Inferior parietal cortex (tissue), 1 donor: Measurements from ENCODE around the gene SOCS6.
A peak's percentile ranks its signal among the peaks of the same experiment; 100 is the strongest.
"Not testable (repeated sequence)": the region's sequence is repeated elsewhere in the genome, so short reads cannot be mapped to it uniquely, and the experiment has no call there.

Experiments used
- DNase-seq: peaks from one replicate; pipeline ENCODE4 v3.0.0-alpha.2; 2016; ENCODE audit errors: extremely low spot score

Gene SOCS6, protein sequence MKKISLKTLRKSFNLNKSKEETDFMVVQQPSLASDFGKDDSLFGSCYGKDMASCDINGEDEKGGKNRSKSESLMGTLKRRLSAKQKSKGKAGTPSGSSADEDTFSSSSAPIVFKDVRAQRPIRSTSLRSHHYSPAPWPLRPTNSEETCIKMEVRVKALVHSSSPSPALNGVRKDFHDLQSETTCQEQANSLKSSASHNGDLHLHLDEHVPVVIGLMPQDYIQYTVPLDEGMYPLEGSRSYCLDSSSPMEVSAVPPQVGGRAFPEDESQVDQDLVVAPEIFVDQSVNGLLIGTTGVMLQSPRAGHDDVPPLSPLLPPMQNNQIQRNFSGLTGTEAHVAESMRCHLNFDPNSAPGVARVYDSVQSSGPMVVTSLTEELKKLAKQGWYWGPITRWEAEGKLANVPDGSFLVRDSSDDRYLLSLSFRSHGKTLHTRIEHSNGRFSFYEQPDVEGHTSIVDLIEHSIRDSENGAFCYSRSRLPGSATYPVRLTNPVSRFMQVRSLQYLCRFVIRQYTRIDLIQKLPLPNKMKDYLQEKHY

DNA sequence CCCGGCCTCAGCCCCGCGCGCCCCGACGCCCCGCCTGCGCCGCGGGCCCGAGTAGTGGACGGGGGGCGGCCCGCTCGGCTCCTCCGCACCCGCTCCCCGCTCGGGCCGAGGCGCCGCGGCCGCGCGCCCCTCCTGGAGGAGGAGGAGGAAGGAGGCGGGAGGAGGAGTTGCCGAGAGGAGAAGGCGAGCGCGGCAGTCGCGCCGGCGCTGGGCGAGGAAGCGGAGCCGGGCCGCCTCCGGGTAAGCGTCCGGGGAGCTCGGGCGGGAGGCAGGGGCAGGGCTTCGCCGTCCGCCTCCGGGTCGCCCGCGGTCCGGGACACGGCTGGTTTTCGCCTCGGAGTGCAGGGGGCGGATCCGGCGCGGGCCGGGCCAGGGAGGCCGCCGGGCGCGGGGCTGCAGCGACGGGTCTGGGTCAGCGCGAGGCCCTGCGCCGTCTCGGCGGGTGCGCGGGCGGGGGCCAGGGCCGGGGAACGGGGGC is at the start of gene SOCS6:
Gene SOCS6 (plus strand): TSS at position 195 of the 478 bp plus-strand sequence. CDS start 35,624 bp downstream, outside the sequence.
- no peak for DNase-seq

DNA sequence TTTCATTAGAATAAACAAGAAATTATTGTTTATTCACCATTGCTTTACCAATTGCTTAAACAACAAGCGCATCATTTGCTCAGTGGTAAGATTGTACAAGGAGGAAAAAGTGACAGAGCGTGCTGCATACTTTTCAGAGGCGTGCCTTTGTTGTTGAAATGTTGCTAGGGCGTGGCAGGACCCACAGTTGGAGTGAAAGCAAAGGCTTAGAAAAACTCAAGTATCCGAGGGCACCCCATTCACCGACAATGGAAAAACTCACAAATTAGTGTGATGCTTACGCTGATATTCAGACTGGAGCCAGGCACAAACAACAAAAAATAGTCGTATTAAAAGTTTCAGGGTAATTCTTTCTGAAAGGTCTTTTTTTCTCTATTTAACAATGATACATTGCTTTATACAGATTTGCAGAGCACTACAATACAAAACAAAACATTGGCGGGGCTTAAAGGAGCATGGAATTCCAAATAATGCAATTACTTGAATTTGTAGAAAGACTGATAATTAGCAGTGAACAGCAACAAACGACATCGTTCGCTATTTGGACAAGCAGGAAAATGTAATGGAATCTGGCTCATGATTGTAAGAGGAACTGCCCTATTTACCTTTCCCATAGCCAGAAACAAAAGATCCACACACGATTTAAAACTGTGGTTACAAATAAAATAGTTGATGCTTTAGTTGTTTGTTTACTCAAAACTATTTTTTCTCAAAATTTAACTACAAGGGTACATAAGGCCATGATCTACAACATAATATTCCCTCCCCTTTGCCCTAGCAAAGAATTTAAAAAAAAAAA is 45.5 kb upstream of the SOCS6 start:
- no peak for DNase-seq

DNA sequence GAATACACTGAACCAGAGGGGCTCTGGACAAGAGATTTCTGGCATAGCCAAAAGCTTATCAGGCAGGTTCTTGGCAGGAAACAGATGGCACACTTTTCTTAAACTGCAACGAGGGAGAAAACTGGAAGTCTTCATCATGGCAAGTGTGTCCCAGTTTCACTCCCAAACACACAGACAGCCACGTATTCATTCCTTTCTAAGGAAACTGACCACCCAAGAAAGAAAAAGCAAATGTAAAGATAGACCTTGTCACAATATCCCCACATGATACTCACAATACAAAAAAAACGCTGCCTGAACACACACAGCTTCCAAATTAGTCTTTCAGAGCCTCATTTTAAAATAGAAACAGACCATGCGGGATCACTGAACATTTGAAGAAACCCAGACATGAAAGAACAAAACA is 42.8 kb upstream of the SOCS6 start:
- peak; percentile 48 for DNase-seq

DNA sequence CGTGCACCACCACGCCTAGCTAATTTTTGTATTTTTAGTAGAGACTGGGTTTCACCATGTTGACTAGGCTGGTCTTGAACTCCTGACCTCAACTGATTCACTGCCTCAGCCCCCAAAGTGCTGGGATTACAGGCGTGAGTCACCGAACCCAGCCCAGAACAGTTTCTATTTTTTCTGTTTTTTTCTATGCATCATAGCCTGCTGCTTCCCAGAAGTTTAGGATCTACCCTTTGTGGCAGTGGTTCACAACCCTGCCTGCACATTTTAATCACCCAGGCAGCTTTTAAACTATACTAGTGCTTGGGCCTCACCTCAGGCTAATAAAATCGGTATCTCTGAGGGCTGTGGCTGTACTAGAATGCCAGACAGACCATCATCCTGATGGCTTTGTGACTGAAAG is 39.7 kb upstream of the SOCS6 start:
- DNase-seq: no peak

DNA sequence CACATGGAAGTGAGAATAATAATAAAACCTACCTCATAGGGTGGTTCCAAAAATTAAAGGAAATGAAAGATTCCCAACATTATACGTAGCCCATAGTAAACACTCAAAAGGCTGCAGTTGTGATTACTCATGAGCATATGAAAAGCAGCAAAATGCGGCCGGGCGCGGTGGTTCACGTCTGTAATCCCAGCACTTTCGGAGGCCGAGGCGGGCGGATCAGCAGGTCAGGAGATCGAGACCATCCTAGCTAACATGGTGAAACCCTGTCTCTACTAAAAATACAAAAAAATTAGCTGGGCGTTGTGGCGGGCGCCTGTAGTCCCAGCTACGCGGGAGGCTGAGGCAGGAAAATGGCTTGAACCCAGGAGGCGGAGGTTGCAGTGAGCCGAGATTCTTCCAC is 39.0 kb upstream of the SOCS6 start:
- DNase-seq: not testable (repeated sequence)

DNA sequence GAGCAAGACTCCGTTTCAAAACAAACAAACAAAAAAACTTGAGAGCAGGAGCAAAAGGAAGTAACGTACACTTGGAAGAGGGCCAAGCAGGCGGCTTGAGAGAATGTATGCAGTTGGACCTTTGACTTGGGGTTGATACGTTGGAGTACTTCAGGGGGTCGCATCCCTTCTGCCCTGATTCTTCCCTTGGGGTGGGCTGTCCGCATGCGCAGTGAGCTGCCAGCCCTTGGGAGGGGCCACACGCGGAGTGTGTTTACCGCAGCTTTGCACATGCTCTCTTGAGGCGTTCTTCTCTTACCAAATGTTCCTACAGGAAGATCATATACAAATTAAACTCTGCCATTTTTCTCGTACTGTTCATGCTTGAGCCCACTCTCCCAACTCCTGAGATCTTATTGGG is 38.1 kb upstream of the SOCS6 start:
- no peak for DNase-seq

DNA sequence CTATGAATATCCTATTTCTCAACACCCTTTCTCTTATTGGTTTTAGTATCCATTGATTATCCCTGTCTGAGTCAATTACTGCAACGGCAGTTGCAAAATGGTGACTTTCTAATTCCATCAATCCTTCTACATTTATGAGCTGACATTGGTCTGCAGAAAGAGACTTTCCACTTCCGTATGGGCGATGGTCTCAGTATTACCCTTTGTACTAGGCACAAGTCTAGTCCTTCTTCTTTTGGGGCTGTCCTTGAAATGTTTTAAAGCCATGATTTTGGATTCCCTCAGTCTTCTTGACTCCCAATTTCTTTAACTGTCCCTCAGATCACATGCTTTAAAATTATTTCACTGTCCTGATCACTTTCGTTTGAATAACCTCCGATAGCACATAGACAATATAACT is 32.7 kb upstream of the SOCS6 start:
- no peak for DNase-seq

DNA sequence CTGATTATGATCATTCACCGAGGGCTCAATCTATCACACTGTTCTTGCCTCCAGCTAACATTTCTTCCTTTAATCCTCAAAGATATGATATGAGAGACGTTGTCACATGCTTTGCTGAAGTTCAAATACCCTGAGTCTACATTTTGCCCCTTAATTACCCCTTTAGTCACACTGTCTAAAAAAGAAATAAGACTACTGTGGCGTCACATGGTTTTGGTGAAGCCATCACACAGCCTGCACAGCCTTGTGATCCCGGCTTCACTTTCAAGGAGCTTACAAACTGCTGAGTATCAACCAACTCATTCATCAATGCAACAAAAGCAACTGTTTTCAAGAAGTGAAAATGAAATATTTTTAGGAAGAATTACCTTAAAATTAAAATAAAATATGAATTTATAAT is 31.9 kb upstream of the SOCS6 start:
- peak; percentile 7 for DNase-seq

DNA sequence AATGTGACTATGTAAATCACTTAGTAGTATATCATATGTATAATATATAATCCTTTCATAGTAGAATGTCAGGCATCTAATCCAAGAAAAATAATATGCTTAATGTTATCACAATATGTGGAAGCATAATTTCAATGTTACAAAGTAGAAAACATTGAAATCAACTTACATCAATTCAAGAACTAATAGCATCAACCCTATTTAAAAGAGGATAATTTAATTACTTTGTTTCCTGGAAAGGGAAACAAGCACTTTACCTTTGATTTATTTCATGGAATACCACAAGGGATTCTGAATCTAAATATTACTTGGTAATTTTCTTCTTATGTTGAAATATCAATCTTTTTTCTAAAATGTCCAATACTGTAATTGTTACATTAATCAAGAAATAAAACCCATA is 30.6 kb upstream of the SOCS6 start:
- DNase-seq: no peak

DNA sequence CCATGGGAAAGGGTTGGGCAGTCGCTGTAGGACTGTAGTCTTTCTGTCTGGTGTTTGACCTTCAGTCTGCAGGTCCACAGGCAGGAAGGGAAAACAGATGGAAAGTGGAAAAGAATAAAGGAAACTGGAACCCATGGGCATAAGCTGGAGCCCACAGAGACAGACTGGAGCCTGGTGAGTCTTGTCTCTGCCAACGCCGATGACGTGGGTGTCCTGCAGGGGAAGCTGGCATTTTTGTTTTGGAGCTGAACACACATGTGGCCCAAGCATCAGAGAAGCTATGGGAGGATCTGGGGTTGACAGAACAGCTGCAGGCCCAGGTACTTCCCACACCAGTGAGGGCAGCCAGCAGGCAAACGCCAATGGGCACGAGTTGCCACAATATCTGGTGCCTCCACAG is 28.2 kb upstream of the SOCS6 start:
- no peak for DNase-seq

DNA sequence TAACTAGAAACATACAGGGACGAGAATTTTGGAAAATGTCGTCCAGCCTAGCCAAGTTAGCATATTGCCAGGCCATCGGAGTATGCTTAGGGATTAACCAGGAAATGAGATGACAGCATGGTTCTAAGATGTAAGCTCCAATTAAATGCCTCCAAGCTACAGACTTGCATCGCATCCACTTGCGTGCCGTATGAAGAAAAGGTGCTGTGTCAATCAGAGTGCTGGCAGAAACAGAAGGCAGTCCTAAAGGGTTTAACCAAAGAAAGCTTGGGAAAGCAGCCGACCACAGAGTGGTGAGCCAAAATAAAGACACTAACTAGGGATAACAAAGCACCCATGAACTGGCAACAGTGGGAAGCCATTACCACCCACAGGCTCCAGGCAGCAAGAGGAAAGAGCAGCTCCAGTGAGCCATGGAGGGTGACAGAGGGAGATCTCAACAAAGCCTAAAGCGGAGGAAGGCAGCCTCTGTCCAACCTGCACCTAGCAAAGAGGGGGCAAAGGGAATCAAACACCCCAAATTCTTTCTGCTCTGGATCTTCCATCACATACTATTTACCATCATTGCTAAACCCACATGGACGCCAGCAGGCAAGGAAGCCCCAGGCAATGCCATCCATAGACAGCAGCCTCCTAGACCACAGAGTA is 27.6 kb upstream of the SOCS6 start:
- no peak for DNase-seq

DNA sequence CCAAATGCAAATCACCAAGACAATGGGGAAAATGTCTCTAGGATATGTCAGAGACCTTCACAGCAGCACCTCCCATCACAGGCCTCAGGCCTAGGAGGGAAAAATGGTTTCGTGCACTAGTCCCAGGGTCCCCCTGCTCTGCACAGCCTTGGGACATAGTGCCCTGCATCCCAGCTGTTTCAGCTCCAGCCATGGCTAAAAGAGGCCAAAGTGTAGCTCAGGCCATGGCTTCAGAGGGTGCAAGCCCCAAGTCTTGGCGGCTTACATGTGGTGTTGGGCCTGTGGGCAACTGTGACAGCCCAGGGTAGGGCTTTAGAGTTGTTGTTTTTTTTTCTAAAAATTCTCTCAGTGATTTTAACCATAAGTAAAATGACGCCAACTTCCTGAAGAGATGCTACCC is 25.5 kb upstream of the SOCS6 start:
- no peak for DNase-seq

DNA sequence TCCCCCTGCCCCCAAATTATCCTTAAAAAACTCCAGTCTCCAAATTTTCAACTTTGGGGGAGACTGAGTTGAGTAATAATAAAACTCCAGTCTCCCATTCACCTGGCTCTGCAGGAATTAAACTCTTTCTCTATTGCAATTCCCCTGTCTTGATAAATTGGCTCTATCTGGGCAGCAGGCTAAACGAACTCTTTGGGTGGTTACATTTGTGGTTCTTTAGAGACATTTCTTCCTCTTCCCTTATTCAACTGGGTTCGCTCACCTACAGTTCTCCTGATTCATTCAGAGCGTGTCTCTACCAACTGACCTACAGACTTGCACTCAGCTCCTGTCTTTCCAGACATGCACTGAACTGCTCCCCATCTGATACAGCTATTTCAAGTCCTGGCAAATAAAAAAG is 17.1 kb upstream of the SOCS6 start:
- no peak for DNase-seq

DNA sequence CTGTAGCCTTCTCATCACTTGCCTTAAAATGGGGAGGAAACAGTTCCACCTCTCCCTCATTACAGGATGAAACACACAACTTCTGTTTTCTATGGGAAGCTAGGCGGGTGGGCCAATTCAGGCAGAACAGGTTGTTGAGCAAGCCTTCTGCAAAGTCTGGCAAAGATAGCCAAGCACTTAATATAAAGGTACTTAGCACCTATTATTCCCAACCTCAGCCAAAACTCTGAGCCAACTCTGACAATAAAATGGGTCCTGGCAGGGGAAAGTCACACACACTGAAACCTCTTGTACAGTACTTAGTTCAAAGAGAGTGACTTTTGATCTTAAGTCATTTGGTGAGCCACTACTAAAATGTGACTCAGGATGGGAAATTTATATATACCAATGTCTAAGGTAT is 15.8 kb upstream of the SOCS6 start:
- DNase-seq: no peak

DNA sequence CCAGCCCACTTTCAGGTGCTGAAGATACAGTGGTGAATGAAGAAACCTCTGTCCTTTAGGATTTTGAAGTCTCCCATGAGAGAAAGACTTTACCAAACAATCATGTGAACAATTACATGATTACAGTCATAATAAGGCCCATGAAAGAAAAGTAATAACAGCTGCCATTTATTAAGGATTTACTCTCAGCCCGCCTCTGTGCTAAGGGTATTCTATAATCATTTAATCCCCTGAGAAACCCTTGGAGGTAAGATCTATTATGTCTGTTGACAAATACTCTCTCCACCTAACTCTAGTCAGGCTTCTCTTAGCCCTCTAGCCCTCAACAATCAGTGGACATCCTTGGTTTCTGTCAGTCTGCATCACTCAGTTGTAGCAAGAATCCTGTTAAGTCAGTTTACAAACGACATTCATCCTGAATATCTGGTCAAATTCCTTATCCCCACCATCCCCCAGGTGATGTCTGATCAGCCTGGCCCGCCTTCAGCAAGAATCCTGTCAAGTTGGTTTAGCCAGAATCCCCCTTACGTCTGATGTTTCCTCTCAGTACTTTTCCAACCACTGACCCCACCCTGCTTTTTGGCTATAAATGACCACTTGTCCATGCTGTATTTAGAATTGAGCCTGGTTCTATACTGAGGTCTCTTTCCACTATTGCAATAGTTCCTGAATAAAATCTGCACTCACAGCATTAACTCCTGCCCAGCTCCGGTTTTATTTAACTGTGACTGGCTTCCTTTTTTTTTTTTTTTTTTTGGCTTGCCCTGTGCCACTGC is 12.2 kb upstream of the SOCS6 start:
- DNase-seq: no peak

DNA sequence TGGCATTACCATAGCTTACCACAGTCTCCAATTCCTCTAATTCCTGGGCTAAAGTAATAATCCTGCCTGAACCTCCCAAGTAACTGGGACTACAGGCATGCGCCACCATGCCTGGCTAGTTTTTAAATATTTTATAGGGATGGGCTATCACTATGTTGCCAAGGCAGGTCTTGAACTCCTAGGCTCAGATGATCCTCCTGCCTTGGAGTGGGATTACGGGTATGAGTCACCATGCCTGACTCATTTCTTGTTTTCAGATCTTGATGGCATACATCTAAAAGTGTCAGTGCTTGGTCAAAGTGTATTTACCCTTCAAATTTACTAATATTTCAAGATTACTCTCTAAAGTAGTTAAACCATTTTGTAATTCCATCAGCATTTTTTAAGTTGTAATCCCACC is 9.4 kb upstream of the SOCS6 start:
- no peak for DNase-seq

DNA sequence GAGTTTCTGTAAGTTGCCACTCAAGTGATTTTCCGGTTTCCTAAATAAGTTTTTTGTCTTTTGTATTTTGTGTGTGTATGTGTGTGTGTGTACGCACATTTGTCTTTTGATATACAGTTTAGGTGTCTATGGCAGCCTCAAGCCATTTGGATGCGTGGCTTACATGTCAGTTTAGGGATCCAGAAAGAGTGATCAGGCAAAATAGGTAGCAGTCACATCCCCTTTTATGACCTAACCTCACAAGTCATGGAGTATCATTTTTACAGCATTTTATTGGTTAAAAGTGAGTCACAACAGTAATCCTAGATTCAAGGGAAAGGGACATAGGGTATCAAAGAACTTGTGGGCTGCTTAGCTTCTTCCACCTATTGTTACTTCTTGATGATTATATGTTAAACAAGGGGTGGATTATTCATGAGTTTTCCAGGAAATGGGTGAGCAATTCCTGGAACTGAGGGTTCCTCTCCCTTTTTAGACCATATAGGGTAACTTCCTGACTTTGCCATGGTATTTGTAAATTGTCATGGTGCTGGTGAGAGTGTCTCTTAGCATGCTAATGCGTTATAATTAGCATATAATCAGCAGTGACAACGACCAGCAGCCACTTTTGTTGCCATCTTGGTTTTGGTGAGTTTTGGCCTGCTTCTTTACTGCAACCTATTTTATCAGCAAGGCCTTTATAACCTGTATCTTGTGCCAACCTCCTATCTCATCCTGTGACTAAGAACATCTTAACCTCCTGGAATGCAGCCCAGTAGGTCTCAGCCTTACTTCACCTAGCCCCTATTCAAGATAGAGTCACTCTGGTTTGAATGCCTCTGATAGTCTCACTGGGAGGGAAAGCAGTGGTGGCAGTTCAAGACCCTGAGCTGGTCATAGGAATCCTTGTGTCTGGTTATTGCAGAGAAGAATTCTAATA is 8.6 kb upstream of the SOCS6 start:
- no peak for DNase-seq

DNA sequence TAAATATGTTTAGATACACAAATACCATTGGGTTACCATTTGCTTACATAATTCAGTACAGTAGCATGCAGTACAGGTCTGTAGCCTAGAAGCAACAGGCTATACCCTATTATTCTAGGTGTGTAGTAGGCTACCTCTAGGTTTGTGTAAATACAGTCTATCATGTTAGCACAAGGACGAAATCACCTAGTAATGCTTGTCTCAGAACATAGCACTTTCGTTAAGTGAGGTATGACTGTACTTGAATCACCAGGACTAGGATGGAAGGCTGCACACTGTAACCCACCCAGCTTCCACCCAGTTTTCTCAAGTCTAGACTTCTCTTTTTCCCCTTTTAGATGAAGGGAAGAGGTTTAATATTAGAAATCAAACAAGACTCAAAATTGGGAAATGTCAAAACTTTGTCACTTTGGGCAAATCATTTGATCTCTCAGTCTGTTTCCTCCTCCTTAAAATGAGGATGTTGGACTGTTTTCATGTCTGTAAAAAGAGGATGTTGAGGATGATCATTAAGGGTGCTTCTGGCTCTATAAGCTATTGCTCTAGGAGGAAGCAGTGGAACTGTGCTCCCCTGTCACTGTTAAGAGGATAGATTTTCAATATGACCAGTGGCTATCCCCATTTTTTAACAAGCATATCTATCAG is 3.7 kb upstream of the SOCS6 start:
- no peak for DNase-seq

DNA sequence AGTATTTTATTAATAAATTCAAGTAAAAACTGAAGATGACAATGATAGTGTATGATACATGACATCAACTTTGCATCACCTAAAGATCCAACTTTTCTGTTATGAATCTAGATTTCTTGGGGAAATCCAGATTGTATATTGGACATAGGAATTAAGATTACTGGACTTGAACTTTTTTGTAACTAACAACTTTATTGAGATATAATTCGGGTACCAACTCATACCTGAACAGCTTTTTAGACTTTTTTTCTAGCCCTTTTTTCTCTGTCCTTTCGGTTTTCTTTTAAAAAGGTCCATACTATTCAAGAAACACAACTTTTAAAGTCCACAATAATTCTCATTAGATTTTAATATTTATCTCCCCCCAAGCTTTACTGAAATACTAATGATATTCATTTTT is 1.1 kb upstream of the SOCS6 start:
- no peak for DNase-seq
